BE2C (cell line): ENCODE data around the gene GFI1.

Experiments
- DNase-seq: peaks from one replicate; pipeline ENCODE4 v3.0.0-alpha.2; 2020
- H3K27me3 ChIP-seq: fragments of 250-450 bp; sonication (Bioruptor Pico); 2 replicates; pipeline ENCODE4 v1.5.1; 2020; ENCODE audit warnings: mild to moderate bottlenecking
- H3K36me3 ChIP-seq: fragments of 250-450 bp; sonication (Bioruptor Pico); 2 replicates; pipeline ENCODE4 v1.5.1; 2020; ENCODE audit warnings: mild to moderate bottlenecking
- H3K4me1 ChIP-seq: fragments of 250-450 bp; sonication (Bioruptor Pico); 2 replicates; pipeline ENCODE4 v1.5.1; 2020
- H3K4me3 ChIP-seq: 2 replicates; pipeline ENCODE4 v1.5.1; 2011; ENCODE audit warnings: low read depth, low read length
- H3K9me3 ChIP-seq: fragments of 250-450 bp; sonication (Bioruptor Pico); 2 replicates; pipeline ENCODE4 v1.5.1; 2020
- CTCF ChIP-seq: IDR thresholded peaks from 2 replicates; pipeline ENCODE4 v1.5.1; 2012; ENCODE audit warnings: mild to moderate bottlenecking, low read depth, low read length

GFI1 gene

GRCh38 chr1:92515796-92516201 is 29.1 kb upstream of the GFI1 start:
- Histone ChIP-seq H3K9me3 (no peaks in the 10 kb centered on the region), H3K27me3 (no peaks in the 10 kb centered on the region), H3K36me3 (no peaks in the 10 kb centered on the region), H3K4me3 (no peak overlapping the region), H3K4me1 (no peaks in the 10 kb centered on the region)
- TF ChIP-seq CTCF = no peak
- DNase-seq = no peak

GRCh38 chr1:92511541-92511940 is 24.8 kb upstream of the GFI1 start:
- H3K4me1 ChIP-seq = no peaks in the 10 kb centered on the region
- DNase-seq = no peak
- H3K27me3 ChIP-seq = no peaks in the 10 kb centered on the region
- TF ChIP-seq CTCF = no peak
- no peaks in the 10 kb centered on the region for H3K9me3 ChIP-seq
- no peak overlapping the region for H3K4me3 ChIP-seq
- H3K36me3 ChIP-seq = no peaks in the 10 kb centered on the region

- Histone ChIP-seq H3K9me3 (no peaks in the 10 kb centered on the region), H3K36me3 (no peaks in the 10 kb centered on the region), H3K4me3 (no peak overlapping the region), H3K27me3 (no peaks in the 10 kb centered on the region), H3K4me1 (no peaks in the 10 kb centered on the region)
- TF ChIP-seq CTCF = no peak
- no peak for DNase-seq
Observed at GRCh38 chr1:92509619-92510018, 22.9 kb upstream of the GFI1 start.

- H3K36me3 ChIP-seq = no peaks in the 10 kb centered on the region
- no peaks in the 10 kb centered on the region for H3K4me1 ChIP-seq
- no peaks in the 10 kb centered on the region for H3K27me3 ChIP-seq
- TF ChIP-seq CTCF = no peak
- no peaks in the 10 kb centered on the region for H3K9me3 ChIP-seq
- no peak for DNase-seq
- H3K4me3 ChIP-seq = no peak overlapping the region
Observed at GRCh38 chr1:92505015-92505692, 18.4 kb upstream of the GFI1 start.

GRCh38 chr1:92504291-92505014 is 17.7 kb upstream of the GFI1 start:
- no peaks in the 10 kb centered on the region for H3K36me3 ChIP-seq
- TF ChIP-seq CTCF = no peak
- no peaks in the 10 kb centered on the region for H3K9me3 ChIP-seq
- H3K4me3 ChIP-seq = no peak overlapping the region
- no peaks in the 10 kb centered on the region for H3K4me1 ChIP-seq
- no peak for DNase-seq
- H3K27me3 ChIP-seq = no peaks in the 10 kb centered on the region

- DNase-seq = no peak
- H3K4me3 ChIP-seq = no peak overlapping the region
- no peaks in the 10 kb centered on the region for H3K4me1 ChIP-seq
- no peaks in the 10 kb centered on the region for H3K36me3 ChIP-seq
- no peaks in the 10 kb centered on the region for H3K9me3 ChIP-seq
- no peak for TF ChIP-seq CTCF
- H3K27me3 ChIP-seq = no peaks in the 10 kb centered on the region
Observed at GRCh38 chr1:92503926-92504285, 17.2 kb upstream of the GFI1 start.
